HEK293T (cell line): ENCODE measurements around the gene USP10.

ENCODE experiments used
- CTCF ChIA-PET: fragments of 350-600 bp; formaldehyde crosslinking; extraction: SDS; loops from one replicate; lab custom pipeline; 2021; ENCODE audit warnings: antibody characterized with exemption, inconsistent platforms; lab: Yijun Ruan, JAX
- POLR2A ChIA-PET: fragments of 350-600 bp; formaldehyde crosslinking; extraction: SDS; loops from one replicate; lab custom pipeline; 2020; ENCODE audit warnings: antibody characterized with exemption, inconsistent platforms; lab: Yijun Ruan, JAX
- DNase-seq: peaks from one replicate; pipeline ENCODE4 v3.0.0; 2012; ENCODE audit warnings: mixed read lengths; ENCODE audit errors: extremely low spot score
- ARNT ChIP-seq: fragments of 450-650 bp; IDR thresholded peaks from 2 replicates; pipeline ENCODE4 v1.6.1; 2017; ENCODE audit warnings: mild to moderate bottlenecking
- BHLHE40 ChIP-seq: fragments of 450-650 bp; IDR thresholded peaks from 2 replicates; pipeline ENCODE4 v1.6.1; 2016; ENCODE audit warnings: mild to moderate bottlenecking, moderate library complexity, borderline replicate concordance
- CTBP1 ChIP-seq: fragments of 450-650 bp; IDR thresholded peaks from 2 replicates; pipeline ENCODE4 v1.6.1; 2016; ENCODE audit warnings: borderline replicate concordance
- ELF4 ChIP-seq: fragments of 450-650 bp; IDR thresholded peaks from 2 replicates; pipeline ENCODE4 v1.6.1; 2017; ENCODE audit warnings: antibody characterized with exemption
- FOXA1 ChIP-seq: fragments of 450-650 bp; IDR thresholded peaks from 2 replicates; pipeline ENCODE4 v1.6.1; 2016; ENCODE audit warnings: mild to moderate bottlenecking
- FOXK2 ChIP-seq: fragments of 450-650 bp; IDR thresholded peaks from 2 replicates; pipeline ENCODE4 v1.6.1; 2016; ENCODE audit warnings: mild to moderate bottlenecking
- FOXM1 ChIP-seq: fragments of 450-650 bp; IDR thresholded peaks from 2 replicates; pipeline ENCODE4 v1.6.1; 2017; ENCODE audit warnings: mild to moderate bottlenecking, borderline replicate concordance
- HDGF ChIP-seq: fragments of 450-650 bp; IDR thresholded peaks from 2 replicates; pipeline ENCODE4 v1.6.1; 2017; ENCODE audit warnings: antibody characterized with exemption, borderline replicate concordance
- L3MBTL2 ChIP-seq: fragments of 450-650 bp; conservative IDR thresholded peaks from 2 replicates; pipeline ENCODE4 v1.6.1; 2016; ENCODE audit warnings: mild to moderate bottlenecking
- LEF1 ChIP-seq: fragments of 450-650 bp; IDR thresholded peaks from 2 replicates; pipeline ENCODE4 v1.6.1; 2017; ENCODE audit warnings: mild to moderate bottlenecking, borderline replicate concordance
- NFRKB ChIP-seq: fragments of 450-650 bp; IDR thresholded peaks from 2 replicates; pipeline ENCODE4 v1.6.1; 2016; ENCODE audit warnings: mild to moderate bottlenecking, moderate library complexity
- PKNOX1 ChIP-seq: fragments of 450-650 bp; IDR thresholded peaks from 2 replicates; pipeline ENCODE4 v1.6.1; 2016
- SP1 ChIP-seq: fragments of 450-650 bp; IDR thresholded peaks from 2 replicates; pipeline ENCODE4 v1.6.1; 2017
- SUZ12 ChIP-seq: fragments of 450-650 bp; IDR thresholded peaks from 2 replicates; pipeline ENCODE4 v1.6.1; 2016; ENCODE audit warnings: mild to moderate bottlenecking
- TARDBP ChIP-seq: fragments of 450-650 bp; IDR thresholded peaks from 2 replicates; pipeline ENCODE4 v1.6.1; 2016
- ZNF384 ChIP-seq: fragments of 450-650 bp; IDR thresholded peaks from 2 replicates; pipeline ENCODE4 v1.6.1; 2016

The USP10 gene

DNA sequence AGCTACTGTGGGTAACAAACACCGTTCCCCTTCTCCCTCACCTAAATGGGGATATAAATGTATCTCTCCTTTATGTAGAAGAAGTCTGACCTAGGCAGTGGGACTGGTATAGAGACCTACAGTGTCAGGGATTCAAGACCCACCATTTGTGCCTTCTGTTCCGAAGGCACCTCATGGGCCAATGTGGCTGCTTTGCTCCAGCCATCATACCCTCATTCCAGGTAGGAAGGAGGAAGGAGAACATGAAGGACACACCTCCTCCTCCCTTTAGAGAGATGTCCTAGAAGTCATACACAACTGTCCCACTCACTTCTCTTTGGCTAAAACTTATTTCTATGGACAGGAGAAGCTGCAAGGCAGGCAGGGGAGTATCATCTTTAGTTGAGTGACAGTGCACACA is 111.7 kb downstream of the USP10 start:
- ChIA-PET POLR2A (no interaction called here), CTCF (no interaction called here)
- no peak for TF ChIP-seq ELF4
- no peak for TF ChIP-seq NFRKB
- TF ChIP-seq SUZ12 = no peak
- no peak for TF ChIP-seq ARNT
- no peak for TF ChIP-seq CTBP1
- TF ChIP-seq TARDBP = no peak
- TF ChIP-seq FOXA1 = no peak
- TF ChIP-seq BHLHE40 = no peak
- TF ChIP-seq SP1 = no peak
- no peak for TF ChIP-seq PKNOX1
- TF ChIP-seq HDGF = no peak
- DNase-seq = no peak

DNA sequence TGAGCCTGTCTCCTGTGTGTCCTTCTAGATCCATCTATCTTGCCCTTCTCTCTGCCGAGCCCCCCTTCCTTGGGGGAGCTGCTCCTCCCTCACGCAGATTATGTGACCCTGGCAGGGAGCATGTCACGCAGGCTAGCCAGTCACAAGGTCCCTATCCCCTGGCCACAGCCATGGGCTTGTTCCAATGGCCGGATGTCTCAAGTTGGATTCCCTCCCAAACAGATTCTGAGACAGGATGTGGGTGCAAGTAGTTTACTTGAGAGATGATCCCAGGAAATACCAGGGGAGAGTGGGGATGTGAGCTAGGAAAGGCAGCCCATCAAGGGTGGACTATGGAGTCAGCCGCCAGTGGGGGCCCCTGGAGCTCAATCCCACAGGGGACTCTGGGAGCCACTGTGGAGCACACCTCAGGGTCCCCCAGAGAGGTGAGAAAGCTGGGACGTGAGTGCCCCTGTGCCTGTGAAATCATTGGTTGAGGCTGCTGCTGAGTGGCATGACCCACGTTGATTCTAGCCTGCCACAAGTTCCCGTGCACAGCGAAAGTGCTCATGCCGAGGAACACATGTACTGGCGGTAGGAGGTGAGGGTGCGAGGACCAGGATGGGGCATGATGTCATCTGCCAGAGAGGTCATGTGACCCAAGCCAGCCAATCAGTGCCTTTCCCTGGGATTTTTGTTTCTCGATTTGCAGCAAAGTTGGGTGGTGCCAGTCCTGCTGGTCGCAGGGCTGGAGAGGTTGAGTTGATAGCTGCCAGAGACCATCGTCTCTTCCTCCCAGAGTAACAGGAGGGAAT is 113.5 kb downstream of the USP10 start:
- DNase-seq = no peak
- ChIA-PET CTCF (no interaction called here), POLR2A (no interaction called here)
- TF ChIP-seq ARNT (no peak), CTBP1 (no peak), FOXK2 (no peak), L3MBTL2 (peak; percentile 34; the same call in 1 of the 2 replicates), TARDBP (no peak), LEF1 (no peak), BHLHE40 (no peak), FOXA1 (no peak)

- CTCF ChIA-PET = interaction anchor here (1.2 kb wide), 1 partner anchor 27 kb away, joined by 3 read pairs; no protein-coding TSS in a partner anchor
- no peak for DNase-seq
- POLR2A ChIA-PET = no interaction called here
- no peak for TF ChIP-seq PKNOX1
- TF ChIP-seq ARNT = no peak
- TF ChIP-seq LEF1 = no peak
- TF ChIP-seq L3MBTL2 = no peak
- TF ChIP-seq FOXM1 = no peak
- no peak for TF ChIP-seq FOXA1
- no peak for TF ChIP-seq HDGF
- TF ChIP-seq FOXK2 = no peak
- no peak for TF ChIP-seq ELF4
- no peak for TF ChIP-seq ZNF384
- no peak for TF ChIP-seq SUZ12
- no peak for TF ChIP-seq TARDBP
- no peak for TF ChIP-seq CTBP1
- TF ChIP-seq SP1 = no peak
- no peak for TF ChIP-seq NFRKB
- no peak for TF ChIP-seq BHLHE40
Observed at GRCh38 chr16:84815462-84815861, 115.7 kb downstream of the USP10 start.

DNA sequence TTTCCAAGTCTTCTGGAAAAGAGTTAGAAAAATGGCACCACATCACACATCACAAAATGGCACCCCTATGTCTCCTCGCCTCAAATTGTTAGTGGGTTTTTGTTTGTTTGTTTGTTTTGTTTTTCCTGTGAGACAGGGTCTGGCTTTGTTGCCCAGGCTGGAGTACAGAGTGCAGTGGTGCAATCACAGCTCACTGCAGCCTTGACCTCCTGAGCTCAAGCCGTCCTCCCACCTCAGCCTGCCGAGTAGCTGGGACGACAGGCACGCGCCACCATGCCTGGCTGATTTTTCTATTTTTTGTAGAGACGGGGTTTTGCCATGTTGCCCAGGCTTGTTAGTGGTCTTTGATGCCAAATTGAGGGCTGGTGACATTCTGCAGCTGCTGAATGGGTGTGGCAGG is 116.2 kb downstream of the USP10 start:
- CTCF ChIA-PET = interaction anchor here (1.2 kb wide), 1 partner anchor 27 kb away, joined by 3 read pairs; no protein-coding TSS in a partner anchor
- TF ChIP-seq PKNOX1 = no peak
- no peak for TF ChIP-seq ELF4
- TF ChIP-seq BHLHE40 = no peak
- TF ChIP-seq LEF1 = no peak
- no peak for TF ChIP-seq FOXK2
- TF ChIP-seq FOXA1 = no peak
- no peak for TF ChIP-seq NFRKB
- TF ChIP-seq SP1 = no peak
- DNase-seq = no peak
- POLR2A ChIA-PET = no interaction called here

- DNase-seq = no peak
- TF ChIP-seq TARDBP (no peak), ARNT (no peak), HDGF (no peak), ELF4 (no peak), LEF1 (no peak), SUZ12 (no peak), FOXA1 (no peak), PKNOX1 (no peak), L3MBTL2 (no peak), ZNF384 (no peak), CTBP1 (no peak)
- CTCF ChIA-PET = interaction anchor here (1.2 kb wide), 1 partner anchor 26 kb away, joined by 3 read pairs; no protein-coding TSS in a partner anchor
- POLR2A ChIA-PET = no interaction called here
Observed at GRCh38 chr16:84816485-84816884, 116.7 kb downstream of the USP10 start.

DNA sequence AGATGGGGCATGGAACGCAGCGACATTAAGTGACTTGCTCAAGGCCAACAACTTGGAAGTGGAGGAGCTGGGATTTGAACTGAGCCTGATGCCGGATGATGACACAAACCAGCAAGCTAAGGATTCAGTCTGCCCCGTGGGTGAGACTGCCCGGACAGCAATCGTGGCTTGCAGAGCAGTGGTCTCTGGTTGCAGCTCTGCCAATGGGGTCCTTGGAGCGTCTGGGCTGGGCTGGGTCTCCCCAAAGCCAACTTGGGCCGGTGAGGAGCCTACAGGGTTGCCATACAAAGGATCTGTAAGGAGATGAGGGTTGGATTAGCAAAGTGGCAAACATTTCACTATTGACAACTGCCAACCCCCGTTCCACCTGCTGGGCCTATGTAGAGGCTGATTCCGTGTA is 117.4 kb downstream of the USP10 start:
- DNase-seq = no peak
- POLR2A ChIA-PET = no interaction called here
- TF ChIP-seq ELF4 = no peak
- TF ChIP-seq PKNOX1 = no peak
- TF ChIP-seq ZNF384 = no peak
- TF ChIP-seq FOXA1 = no peak
- no peak for TF ChIP-seq SUZ12
- no peak for TF ChIP-seq HDGF
- TF ChIP-seq CTBP1 = no peak
- TF ChIP-seq NFRKB = no peak
- no peak for TF ChIP-seq SP1
- no peak for TF ChIP-seq TARDBP
- TF ChIP-seq L3MBTL2 = no peak
- no peak for TF ChIP-seq FOXK2
- no peak for TF ChIP-seq LEF1
- TF ChIP-seq ARNT = no peak
- no peak for TF ChIP-seq FOXM1
- no peak for TF ChIP-seq BHLHE40
- CTCF ChIA-PET = no interaction called here
